NCI-H1930 (cell line): ENCODE results near the gene AKAP8L.
"Not testable (repeated sequence)": the region's sequence is repeated elsewhere in the genome, so short reads cannot be mapped to it uniquely, and the experiment has no call there.

ENCODE experiments used
- DNase-seq, 2 experiments: peaks; one replicate each; lab custom pipeline; 2025; lab: John Stamatoyannopoulos, UW

AKAP8L gene

DNA sequence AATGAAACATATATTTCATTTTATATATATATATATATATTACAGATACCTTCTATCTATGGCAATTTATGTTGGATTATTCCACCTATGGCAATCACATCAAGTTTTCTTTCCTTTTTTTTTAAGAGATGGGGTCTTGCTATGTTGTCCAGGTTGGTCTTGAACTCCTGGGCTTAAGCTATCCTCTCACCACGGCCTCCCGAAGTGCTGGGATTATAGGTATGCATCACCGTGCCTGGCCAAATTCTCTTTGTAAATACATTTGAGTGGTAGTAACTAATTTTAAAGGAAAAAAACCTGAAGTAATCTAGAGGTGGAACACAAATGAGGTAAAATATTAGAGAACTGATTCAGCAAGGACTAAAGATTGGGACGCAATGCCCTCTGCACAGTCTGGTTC is 64.9 kb downstream of the AKAP8L start:
- no peak for DNase-seq

DNA sequence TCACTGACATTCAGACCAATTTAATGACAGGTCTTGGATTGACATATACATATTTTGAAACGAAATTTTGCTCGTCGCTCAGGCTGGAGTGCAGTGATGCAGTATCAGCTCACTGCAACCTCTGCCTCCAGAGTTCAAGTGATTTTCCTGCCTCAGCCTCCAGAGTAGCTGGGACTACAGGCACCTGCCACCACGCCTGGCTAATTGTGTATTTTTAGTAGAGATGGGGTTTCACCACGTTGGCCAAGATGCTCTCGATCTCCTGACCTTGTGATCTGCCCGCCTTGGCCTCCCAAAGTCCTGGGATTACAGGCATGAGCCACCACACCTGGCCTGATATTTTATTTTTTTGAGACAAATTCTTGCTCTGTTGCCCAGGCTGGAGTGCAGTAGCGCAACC is 66.3 kb downstream of the AKAP8L start:
- not testable (repeated sequence) for DNase-seq

DNA sequence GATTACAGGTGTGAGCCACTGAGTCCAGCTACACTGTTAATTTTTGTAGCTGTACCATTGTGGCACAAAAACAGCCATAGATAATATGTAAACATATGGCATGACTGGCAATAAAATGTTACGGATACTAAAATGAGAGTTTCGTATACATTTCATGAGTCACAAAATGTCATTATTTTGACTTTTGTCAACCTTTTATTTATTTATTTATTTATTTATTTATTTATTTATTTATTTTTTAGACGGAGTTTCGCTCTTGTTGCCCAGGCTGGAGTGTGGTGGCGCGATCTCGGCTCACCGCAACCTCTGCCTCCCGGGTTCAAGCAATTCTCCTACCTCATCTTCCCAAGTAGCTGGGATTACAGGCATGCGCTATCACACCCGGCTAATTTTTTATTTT is 77.5 kb downstream of the AKAP8L start:
- DNase-seq = not testable (repeated sequence)

DNA sequence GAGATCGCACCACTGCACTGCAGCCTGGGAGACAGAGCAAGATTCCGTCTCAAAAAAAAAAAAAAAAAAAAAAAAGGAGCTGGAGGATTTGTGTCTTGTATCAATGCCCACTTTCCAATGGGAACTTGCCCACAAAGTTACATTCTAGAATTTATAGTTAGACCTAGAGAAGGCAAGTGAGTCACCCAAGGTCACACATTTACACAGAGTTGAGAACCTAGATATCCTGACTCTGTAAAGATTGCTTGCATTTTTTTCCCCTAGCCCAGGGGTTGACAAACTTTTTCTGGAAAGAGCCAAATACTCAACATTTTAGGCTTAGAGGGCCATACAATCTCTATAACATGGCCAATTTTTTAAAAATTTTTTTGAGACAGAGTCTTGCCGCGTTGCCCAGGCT is 78.7 kb downstream of the AKAP8L start:
- no peak for DNase-seq

DNA sequence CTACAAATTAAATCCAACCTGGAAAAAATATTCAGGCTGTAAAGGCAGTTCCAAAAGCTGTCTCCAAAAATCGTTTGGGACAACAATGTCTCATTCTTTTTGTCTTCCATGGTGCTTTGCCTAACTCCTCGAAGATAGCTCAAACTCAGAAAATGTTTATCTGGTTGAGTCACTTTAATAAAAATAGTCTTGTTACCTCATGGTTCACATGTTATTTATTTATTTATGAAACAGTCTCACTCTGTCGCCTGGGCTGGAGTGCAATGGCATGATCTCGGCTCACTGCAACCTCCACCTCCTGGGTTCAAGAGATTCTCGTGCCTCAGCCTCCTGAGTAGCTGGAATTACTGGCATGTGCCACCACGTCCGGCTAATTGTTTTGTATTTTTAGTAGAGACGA is 81.6 kb downstream of the AKAP8L start:
- DNase-seq = no peak

DNA sequence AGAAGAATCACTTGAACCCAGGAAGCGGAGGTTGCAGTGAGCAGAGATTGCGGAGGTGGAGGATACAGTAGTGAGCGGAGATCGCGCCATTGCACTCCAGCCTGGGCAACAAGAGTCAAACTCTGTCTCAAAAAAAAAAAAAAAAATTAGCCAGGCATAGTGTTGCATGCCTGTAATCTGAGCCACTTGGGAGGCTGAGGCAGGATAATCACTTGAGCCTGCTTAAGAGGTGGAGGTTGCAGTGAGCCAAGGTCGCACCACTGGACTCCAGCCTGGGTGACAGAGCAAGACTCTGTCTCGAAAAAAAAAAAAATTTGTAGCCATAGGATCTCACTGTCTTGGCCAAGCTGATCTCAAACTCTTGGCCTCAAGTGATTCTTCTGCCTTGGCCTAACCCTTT is 82.8 kb downstream of the AKAP8L start:
- DNase-seq = not testable (repeated sequence)

DNA sequence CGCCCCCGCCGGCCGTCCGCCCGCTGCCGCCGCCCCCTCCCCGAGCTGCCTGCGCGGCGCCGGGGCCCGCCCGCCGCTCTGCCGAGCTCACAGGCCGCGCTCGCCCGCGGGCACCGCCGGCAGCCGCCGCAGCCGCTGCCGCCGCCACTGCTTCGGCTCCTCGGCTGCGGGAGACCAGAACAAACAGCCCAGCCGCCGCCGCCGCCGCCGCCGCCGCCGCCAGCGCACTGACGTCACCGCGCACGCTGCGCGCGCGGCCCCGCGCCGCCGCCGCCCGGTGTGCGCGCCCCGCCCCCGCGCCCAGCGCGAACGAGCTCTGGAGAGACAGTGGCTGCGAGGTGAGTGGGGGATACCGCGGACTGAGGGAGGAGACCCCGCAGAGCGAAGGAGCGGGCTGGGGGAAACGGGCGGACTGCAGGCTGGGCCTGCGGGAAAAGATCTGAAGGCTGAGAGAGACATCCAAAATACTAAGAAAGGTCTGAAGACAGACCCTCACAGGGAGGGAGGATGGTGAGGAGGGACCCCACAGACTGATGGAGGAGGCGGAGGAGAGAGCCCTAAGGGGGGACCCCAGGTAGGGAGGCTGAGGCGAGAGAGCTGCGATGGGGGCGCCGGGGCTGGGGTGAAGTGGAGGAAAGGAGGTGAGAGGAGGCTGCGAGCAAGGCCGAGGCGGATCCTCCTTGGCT is 86.3 kb downstream of the AKAP8L start, which contains the start of gene BRD4:
BRD4 (minus strand) TSS at position 229 of the 686 bp plus-strand sequence. CDS start 59,440 bp downstream, outside the sequence.
- DNase-seq = peak in 1 of 2 experiments; percentile 34

DNA sequence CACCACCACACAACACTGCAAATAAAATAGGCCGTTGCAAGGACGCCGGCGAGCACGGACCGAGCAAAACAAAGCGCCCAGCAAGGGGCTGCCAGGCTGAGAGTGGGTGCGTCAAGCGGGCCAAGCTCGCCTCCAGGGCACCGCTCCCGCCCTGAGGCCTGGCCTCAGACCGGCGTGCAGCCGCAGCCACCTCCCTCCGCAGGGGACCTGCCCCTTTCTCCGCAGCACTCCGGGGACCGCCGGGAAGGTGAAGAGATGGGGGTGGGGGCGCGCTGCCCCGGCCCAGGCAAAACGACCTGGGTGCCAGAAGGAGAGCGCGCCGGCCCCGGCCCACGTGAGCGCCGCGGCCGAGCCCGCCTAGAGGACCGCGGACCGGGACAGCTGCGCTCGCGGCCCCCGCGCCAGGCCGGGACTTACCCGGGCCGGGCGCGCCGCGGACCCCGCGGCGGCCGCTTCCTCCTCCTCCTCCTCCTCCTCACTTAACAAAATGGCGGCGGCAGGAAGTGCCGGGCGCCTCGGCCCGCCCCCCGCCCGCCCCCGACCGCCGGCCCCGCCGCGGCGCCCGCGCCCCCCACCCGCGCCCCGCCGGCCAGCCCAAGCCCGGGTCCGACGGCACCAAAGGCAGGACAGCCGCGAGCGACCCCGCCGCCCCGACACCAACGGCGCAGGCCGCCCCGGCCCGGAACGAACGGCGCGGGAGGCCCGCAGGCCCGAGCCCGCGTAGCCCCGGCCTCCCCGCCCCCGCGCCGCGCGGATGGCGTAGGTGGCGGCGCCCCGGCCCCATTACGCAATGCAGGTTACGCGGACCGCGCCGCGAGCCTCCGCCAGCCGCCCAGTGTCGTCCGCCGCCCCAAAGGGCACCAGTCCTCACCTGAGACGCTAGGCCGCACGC is 87.1 kb downstream of the AKAP8L start:
- DNase-seq = no peak

DNA sequence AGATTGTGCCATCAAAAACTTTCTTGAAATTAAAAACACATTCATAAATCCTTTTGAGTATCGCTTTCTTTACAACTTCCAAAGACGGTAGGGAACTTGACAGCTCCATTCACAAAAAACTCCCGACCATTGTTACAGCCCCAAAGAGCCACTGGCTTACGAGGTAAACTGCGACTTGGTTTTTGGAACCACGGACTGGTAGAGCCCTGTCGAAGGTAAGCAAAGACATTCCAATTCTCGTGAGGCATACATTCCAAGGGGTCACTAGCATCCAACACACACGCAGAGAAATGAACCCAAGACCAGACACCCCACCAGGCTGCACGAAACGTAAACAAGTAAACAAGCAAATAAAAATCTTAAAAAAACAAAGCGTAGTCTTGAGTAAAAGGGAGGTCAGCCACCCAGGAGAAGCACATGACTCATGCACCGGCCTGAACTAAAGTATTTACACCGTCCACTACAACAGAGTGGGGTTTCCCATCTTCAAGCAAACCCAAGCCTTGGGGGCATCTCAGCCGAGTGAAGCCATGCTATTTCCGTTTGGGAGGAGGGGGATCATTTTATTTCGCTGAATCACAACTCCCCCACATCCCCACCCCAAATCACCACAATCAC is 87.9 kb downstream of the AKAP8L start:
- DNase-seq = no peak
